ENCODE measurements around the gene ZNF140. TPM values are rescaled to one million over a fixed set of nuclear protein-coding genes. Genes with fewer than 3 reads are reported as not detected.

ZNF140 gene
- total RNA-seq, 1 donor from 2014 or later = 11.6 TPM

DNA sequence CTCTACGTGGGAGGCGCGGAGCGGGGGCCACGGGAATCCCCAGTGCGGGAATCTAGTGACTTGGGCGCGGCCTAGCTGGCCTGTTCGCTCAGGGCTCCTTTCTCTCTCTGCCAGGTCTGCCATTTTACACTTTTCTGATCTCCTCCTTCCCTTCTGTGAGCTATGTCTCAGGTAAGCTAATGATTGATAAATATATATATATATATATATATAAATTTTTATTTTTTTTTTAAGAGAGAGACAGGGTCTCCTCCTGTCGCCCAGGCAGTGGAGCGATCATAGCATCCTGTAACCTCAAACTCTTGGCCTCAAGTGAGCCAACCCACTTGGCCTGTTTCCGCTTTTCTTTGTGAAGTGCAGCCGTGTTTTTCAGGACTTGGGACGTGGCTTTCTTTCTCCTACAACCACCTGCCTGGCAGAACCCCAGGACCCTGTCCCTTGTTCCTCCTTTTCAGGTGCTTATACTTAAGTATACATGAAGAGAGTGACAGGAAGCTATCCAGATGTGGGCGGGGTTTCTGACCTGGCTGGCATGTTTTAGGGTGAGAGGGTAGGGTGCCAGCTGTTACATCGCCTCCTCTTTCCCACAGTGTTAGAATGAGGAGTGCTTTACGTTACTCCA is 547 bp downstream of the ZNF140 start:
- Histone ChIP-seq H3K36me3 (peaks cover 34 to 47% of the 10 kb centered on the region in 2 donors), H3K9me3 (peaks cover 67 to 86% of the 10 kb centered on the region in 2 donors), H3K27me3 (no peaks in the 10 kb centered on the region), H3K4me1 (no peaks in the 10 kb centered on the region), H3K27ac (peak overlapping the region; percentile 95 to 97), H3K4me3 (peak overlapping the region; percentile 71 to 91)
- TF ChIP-seq, protein P1, sequence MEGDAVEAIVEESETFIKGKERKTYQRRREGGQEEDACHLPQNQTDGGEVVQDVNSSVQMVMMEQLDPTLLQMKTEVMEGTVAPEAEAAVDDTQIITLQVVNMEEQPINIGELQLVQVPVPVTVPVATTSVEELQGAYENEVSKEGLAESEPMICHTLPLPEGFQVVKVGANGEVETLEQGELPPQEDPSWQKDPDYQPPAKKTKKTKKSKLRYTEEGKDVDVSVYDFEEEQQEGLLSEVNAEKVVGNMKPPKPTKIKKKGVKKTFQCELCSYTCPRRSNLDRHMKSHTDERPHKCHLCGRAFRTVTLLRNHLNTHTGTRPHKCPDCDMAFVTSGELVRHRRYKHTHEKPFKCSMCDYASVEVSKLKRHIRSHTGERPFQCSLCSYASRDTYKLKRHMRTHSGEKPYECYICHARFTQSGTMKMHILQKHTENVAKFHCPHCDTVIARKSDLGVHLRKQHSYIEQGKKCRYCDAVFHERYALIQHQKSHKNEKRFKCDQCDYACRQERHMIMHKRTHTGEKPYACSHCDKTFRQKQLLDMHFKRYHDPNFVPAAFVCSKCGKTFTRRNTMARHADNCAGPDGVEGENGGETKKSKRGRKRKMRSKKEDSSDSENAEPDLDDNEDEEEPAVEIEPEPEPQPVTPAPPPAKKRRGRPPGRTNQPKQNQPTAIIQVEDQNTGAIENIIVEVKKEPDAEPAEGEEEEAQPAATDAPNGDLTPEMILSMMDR (IDR thresholded peaks at IDR 0.05) = no peak
- intact Hi-C loops (cut with DNase I) = no loop called here
- DNase-seq (ENCODE audit: low spot score in 2 of 2) = no peak

DNA sequence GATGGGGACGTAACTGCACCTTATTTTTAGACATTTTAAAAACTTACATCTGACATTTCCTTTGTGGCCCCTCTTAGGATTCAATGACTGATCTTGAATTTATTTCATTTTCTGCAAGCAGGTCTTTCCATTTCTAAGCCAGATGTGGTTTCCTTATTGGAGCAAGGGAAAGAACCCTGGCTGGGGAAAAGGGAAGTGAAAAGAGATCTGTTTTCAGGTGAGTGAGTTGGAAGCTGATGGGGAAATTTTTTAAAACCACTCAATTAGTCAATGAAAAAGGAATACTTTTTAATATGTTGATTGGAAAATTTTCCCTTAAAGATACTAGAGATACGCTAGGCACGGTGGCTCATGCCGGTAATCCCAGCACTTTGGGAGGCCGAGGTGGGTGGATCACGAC is 2.6 kb downstream of the ZNF140 start:
- no peak overlapping the region for H3K4me3 ChIP-seq
- intact Hi-C loops (cut with DNase I) = no loop called here
- TF ChIP-seq, protein P1 (IDR thresholded peaks at IDR 0.05) = no peak
- no peaks in the 10 kb centered on the region for H3K27me3 ChIP-seq
- H3K27ac ChIP-seq = no peak overlapping the region
- no peaks in the 10 kb centered on the region for H3K4me1 ChIP-seq
- H3K9me3 ChIP-seq = peaks cover 74 to 86% of the 10 kb centered on the region in 2 donors
- DNase-seq (ENCODE audit: low spot score in 2 of 2) = no peak
- peaks cover 55 to 68% of the 10 kb centered on the region in 2 donors for H3K36me3 ChIP-seq

DNA sequence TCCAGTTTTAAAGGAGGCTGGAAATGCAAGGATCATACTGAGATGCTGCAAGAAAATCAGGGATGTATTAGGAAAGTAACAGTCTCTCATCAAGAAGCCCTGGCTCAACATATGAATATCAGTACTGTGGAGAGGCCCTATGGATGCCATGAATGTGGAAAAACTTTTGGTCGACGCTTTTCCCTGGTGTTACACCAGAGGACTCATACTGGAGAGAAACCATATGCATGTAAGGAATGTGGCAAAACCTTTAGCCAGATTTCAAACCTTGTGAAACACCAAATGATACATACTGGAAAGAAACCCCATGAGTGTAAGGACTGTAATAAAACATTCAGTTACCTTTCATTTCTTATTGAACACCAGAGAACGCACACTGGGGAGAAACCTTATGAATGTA is 24.9 kb downstream of the ZNF140 start:
- H3K9me3 ChIP-seq = peaks cover 99 to 100% of the 10 kb centered on the region in 2 donors
- DNase-seq (ENCODE audit: low spot score in 2 of 2) = no peak
- no peaks in the 10 kb centered on the region for H3K27me3 ChIP-seq
- H3K4me3 ChIP-seq = no peak overlapping the region
- H3K4me1 ChIP-seq = no peaks in the 10 kb centered on the region
- H3K36me3 ChIP-seq = peaks cover 89 to 99% of the 10 kb centered on the region in 2 donors
- H3K27ac ChIP-seq = no peak overlapping the region
- TF ChIP-seq, protein P1 (IDR thresholded peaks at IDR 0.05) = no peak
- intact Hi-C loops (cut with DNase I) = no loop called here

DNA sequence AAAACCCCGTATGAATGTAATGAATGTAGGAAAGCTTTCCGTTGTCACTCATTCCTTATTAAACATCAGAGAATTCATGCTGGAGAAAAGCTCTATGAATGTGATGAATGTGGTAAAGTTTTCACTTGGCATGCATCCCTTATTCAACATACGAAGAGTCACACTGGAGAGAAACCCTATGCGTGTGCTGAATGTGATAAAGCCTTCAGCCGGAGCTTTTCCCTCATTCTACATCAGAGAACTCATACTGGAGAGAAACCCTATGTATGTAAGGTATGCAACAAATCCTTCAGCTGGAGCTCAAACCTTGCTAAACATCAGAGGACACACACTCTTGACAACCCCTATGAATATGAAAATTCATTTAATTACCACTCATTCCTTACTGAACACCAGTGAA is 25.5 kb downstream of the ZNF140 start:
- no peak for DNase-seq (ENCODE audit: low spot score in 2 of 2)
- intact Hi-C loops (cut with DNase I) = no loop called here
- TF ChIP-seq, protein P1 (IDR thresholded peaks at IDR 0.05) = no peak
- H3K36me3 ChIP-seq = peaks cover 84 to 94% of the 10 kb centered on the region in 2 donors
- no peaks in the 10 kb centered on the region for H3K27me3 ChIP-seq
- no peak overlapping the region for H3K4me3 ChIP-seq
- H3K4me1 ChIP-seq = no peaks in the 10 kb centered on the region
- H3K27ac ChIP-seq = no peak overlapping the region
- peaks cover 99 to 100% of the 10 kb centered on the region in 2 donors for H3K9me3 ChIP-seq

DNA sequence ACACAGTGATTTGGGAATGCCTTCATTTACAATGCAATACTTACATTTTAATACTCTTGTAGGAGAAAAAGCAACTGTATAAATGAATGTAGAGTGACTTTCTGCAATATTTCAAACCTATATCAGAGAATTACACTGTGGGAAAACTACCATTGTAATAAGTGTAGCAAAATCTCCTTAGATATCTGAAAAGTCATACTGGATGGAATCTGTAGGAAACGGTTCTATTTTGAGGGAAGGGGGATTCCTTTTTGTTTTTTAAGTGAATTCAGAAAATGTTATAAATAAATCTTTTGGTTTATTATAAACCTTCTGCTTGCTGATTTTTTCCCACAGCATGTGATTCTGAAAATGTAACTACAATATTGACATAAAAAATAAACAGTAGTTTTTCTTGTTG is 26.4 kb downstream of the ZNF140 start:
- H3K9me3 ChIP-seq = peaks cover 100% of the 10 kb centered on the region in 2 donors
- no peak for DNase-seq (ENCODE audit: low spot score in 2 of 2)
- no peaks in the 10 kb centered on the region for H3K4me1 ChIP-seq
- no peak overlapping the region for H3K27ac ChIP-seq
- no peaks in the 10 kb centered on the region for H3K27me3 ChIP-seq
- peak overlapping the region in 1 of 2 donors; percentile 5 for H3K4me3 ChIP-seq
- TF ChIP-seq, protein P1 (IDR thresholded peaks at IDR 0.05) = no peak
- peaks cover 75 to 85% of the 10 kb centered on the region in 2 donors for H3K36me3 ChIP-seq
- intact Hi-C loops (cut with DNase I) = no loop called here
